Gastrocnemius medialis (tissue), 4 donors: ENCODE results near the gene ATG10.
"Not testable (repeated sequence)": the region's sequence is repeated elsewhere in the genome, so short reads cannot be mapped to it uniquely, and the experiment has no call there.

Experiments
- POLR2A ChIP-seq, 2 donors: fragments of 450-650 bp; IDR thresholded peaks; one replicate each; pipeline ENCODE4 v1.6.1; 2017; ENCODE audit warnings: antibody characterized with exemption in 2 of 2, mild to moderate bottlenecking in 2 of 2, moderate library complexity in 2 of 2
- TF ChIP-seq, protein P1 (sequence below), 5 experiments: fragments of 450-650 bp in 3 of 5; fragments of 200-600 bp in 2 of 5; sonication (generic) in 2 of 5; IDR thresholded peaks in 4 of 5; conservative IDR thresholded peaks in 1 of 5; 1 replicate in 4 of 5; 2 replicates in 1 of 5; pipeline ENCODE4 v1.5.1; 2016 to 2019; ENCODE audit warnings: antibody characterized with exemption in 5 of 5, mild to moderate bottlenecking in 3 of 5, moderate library complexity in 3 of 5

DNA sequence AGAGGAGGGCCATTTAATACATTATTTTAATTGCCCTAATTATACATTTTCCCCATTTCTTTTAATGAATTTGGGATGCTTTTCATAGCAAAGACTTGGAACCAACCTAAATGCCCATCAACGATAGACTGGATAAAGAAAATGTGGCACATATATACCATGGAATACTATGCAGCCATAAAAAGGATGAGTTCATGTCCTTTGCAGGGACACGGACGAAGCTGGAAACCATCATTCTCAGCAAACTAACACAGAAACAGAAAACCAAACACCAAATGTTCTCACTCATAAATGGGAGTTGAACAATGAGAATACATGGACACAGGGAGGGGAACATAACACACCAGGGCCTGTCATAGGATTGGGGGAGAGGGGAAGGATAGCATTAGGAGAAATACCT lies 96.2 kb downstream of the ATG10 start:
- TF ChIP-seq, protein P1, sequence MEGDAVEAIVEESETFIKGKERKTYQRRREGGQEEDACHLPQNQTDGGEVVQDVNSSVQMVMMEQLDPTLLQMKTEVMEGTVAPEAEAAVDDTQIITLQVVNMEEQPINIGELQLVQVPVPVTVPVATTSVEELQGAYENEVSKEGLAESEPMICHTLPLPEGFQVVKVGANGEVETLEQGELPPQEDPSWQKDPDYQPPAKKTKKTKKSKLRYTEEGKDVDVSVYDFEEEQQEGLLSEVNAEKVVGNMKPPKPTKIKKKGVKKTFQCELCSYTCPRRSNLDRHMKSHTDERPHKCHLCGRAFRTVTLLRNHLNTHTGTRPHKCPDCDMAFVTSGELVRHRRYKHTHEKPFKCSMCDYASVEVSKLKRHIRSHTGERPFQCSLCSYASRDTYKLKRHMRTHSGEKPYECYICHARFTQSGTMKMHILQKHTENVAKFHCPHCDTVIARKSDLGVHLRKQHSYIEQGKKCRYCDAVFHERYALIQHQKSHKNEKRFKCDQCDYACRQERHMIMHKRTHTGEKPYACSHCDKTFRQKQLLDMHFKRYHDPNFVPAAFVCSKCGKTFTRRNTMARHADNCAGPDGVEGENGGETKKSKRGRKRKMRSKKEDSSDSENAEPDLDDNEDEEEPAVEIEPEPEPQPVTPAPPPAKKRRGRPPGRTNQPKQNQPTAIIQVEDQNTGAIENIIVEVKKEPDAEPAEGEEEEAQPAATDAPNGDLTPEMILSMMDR (IDR thresholded peaks at IDR 0.05 in 4 of 5, conservative IDR thresholded peaks at IDR 0.05 in 1 of 5), result not testable (repeated sequence)
- TF ChIP-seq POLR2A (IDR thresholded peaks at IDR 0.05), result not testable (repeated sequence)
